ENCODE results near the gene KRTAP10-12.

DNA sequence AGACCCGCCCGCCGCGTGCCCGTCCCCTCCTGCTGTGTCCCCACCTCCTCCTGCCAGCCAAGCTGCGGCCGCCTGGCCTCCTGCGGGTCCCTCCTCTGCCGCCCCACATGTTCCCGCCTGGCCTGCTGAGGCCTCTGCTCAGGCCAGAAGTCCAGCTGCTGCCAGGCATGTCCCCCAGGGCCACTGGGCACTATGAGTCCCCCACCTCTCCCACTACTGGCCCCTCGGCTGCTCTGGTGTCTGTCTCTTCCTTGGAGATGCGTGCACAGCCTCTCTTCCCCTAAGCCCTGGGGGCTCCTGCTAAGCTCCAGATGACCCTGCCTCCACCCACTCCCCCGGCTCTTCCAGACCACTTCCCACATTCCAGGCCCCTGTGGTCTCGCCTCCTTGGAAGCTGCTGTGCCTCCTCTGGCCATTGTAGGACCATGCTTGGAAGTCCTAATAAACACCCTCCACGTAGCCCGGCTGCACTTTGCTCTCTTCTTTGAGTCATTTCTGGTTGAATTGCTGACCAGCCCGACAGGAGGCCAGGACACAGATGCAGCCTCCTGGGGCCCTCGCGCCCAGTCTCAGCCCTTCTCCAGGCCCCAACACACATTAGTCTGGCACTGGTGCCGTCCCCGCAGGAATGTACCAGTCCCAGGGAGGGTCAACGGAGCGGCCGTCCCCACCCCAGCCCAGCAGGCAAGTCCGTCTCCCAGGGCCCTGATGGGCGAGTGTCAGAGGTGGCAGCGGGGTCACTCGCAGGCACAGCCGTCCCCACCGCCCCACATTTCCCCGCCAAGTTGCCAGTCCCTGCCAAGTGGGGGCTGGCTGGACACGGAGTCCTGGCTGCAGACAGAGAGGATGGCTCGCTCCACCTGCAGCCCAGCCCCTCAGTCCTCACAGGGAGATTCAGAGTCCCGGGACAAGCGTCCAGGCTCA lies 1.1 kb downstream of the KRTAP10-12 start:
- TF ChIP-seq, protein P1, sequence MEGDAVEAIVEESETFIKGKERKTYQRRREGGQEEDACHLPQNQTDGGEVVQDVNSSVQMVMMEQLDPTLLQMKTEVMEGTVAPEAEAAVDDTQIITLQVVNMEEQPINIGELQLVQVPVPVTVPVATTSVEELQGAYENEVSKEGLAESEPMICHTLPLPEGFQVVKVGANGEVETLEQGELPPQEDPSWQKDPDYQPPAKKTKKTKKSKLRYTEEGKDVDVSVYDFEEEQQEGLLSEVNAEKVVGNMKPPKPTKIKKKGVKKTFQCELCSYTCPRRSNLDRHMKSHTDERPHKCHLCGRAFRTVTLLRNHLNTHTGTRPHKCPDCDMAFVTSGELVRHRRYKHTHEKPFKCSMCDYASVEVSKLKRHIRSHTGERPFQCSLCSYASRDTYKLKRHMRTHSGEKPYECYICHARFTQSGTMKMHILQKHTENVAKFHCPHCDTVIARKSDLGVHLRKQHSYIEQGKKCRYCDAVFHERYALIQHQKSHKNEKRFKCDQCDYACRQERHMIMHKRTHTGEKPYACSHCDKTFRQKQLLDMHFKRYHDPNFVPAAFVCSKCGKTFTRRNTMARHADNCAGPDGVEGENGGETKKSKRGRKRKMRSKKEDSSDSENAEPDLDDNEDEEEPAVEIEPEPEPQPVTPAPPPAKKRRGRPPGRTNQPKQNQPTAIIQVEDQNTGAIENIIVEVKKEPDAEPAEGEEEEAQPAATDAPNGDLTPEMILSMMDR (IDR thresholded peaks at IDR 0.05): no peak
- TF ChIP-seq POLR2A (IDR thresholded peaks at IDR 0.05) (no peak), EP300 (IDR thresholded peaks at IDR 0.05) (no peak)
